HepG2 (cell line): Measurements from ENCODE around the gene HOXA6. TPM values are rescaled to one million over a fixed set of nuclear protein-coding genes. Genes with fewer than 3 reads are reported as not detected.

Source experiments
- ARID3A ChIP-seq: IDR thresholded peaks from 2 replicates; pipeline ENCODE4 v1.6.1; 2012; ENCODE audit warnings: low read depth, low read length, improper control_type of control experiment
- ARNT ChIP-seq: fragments of 450-650 bp; IDR thresholded peaks from 2 replicates; pipeline ENCODE4 v1.6.1; 2017
- ARNTL ChIP-seq: sonication (generic); formaldehyde crosslinking; IDR thresholded peaks from 2 replicates; pipeline ENCODE4 v1.4.0; 2020; ENCODE audit warnings: mild to moderate bottlenecking, missing genetic modification reagents
- CHD4 ChIP-seq: fragments of 200-600 bp; sonication (generic); IDR thresholded peaks from 2 replicates; pipeline ENCODE4 v1.7.0; 2017; ENCODE audit warnings: mild to moderate bottlenecking, low read length, borderline replicate concordance
- DBP ChIP-seq: sonication (generic); formaldehyde crosslinking; IDR thresholded peaks from 2 replicates; pipeline ENCODE4 v1.4.0; 2020; ENCODE audit warnings: missing genetic modification reagents; ENCODE audit errors: not compliant biosample characterization
- GATAD2A ChIP-seq: IDR thresholded peaks from 2 replicates; pipeline ENCODE4 v1.6.1; 2016
- HDAC2 ChIP-seq: sonication (generic); formaldehyde crosslinking; IDR thresholded peaks from 2 replicates; pipeline ENCODE4 v1.4.0; 2020; ENCODE audit warnings: missing genetic modification reagents
- HNRNPL ChIP-seq: fragments of 200-400 bp; formaldehyde crosslinking; IDR thresholded peaks from 2 replicates; pipeline ENCODE4 v1.6.1; 2017; ENCODE audit warnings: mild to moderate bottlenecking, low read depth, low read length
- MAX ChIP-seq: IDR thresholded peaks from 2 replicates; pipeline ENCODE4 v1.6.1; 2012; ENCODE audit warnings: inconsistent platforms
- TFAP4 ChIP-seq: sonication (generic); IDR thresholded peaks from 2 replicates; pipeline ENCODE4 v1.6.1; 2016; ENCODE audit warnings: low read depth, borderline replicate concordance
- ZKSCAN8 ChIP-seq: IDR thresholded peaks from 2 replicates; pipeline ENCODE4 v1.6.1; 2016; ENCODE audit warnings: borderline replicate concordance, missing genetic modification reagents, missing compliant biosample characterization
- ZMYM4 ChIP-seq: sonication (generic); formaldehyde crosslinking; IDR thresholded peaks from 2 replicates; pipeline ENCODE4 v1.8.1; 2023; ENCODE audit warnings: mild to moderate bottlenecking, missing genetic modification reagents
- ZNF563 ChIP-seq: sonication (generic); formaldehyde crosslinking; IDR thresholded peaks from 2 replicates; pipeline ENCODE4 v1.8.0; 2022; ENCODE audit warnings: mild to moderate bottlenecking, moderate library complexity, missing genetic modification reagents
- ZNF7 ChIP-seq: IDR thresholded peaks from 2 replicates; pipeline ENCODE4 v1.6.1; 2016; ENCODE audit warnings: missing biosample characterization, missing genetic modification reagents
- polyA plus RNA-seq, 8 experiments: library from polyadenylated mRNA; depleted of rRNA in 3 of 8; stranded (reverse) in 7 of 8; unstranded in 1 of 8; fragments of >200 nt; fragmentation: Illumina TruSeq in 4 of 8; extraction: Trizol in 4 of 8; gene quantifications; 2 replicates each; pipeline versions ENCODE4 v1.2.1 to v1.2.3, GENCODE V29; 2011 to 2016; ENCODE audit warnings: low read depth in 4 of 8, missing spikeins in 1 of 8, mixed read lengths in 1 of 8; ENCODE audit not compliant: insufficient read depth in 1 of 8
- total RNA-seq, 5 experiments: library from RNA; depleted of rRNA; stranded (reverse); fragments of >200 nt; fragmentation: Illumina TruSeq; extraction: Trizol; gene quantifications; 2 replicates each; pipeline ENCODE4 v1.2.3, GENCODE V29; 2016; ENCODE audit warnings: low read depth in 1 of 5
- TF ChIP-seq, protein P1 (sequence below): sonication (generic); formaldehyde crosslinking; IDR thresholded peaks from 2 replicates; pipeline ENCODE4 v1.5.1; 2020; ENCODE audit warnings: mild to moderate bottlenecking, missing genetic modification reagents, moderate library complexity
- TF ChIP-seq, protein P2 (sequence below): sonication (generic); formaldehyde crosslinking; IDR thresholded peaks from 2 replicates; pipeline ENCODE4 v1.5.1; 2020; ENCODE audit warnings: missing genetic modification reagents, mild to moderate bottlenecking, borderline replicate concordance
- TF ChIP-seq, protein P3 (sequence below): sonication (generic); formaldehyde crosslinking; IDR thresholded peaks from 2 replicates; pipeline ENCODE4 v1.5.1; 2020; ENCODE audit warnings: missing genetic modification reagents, mild to moderate bottlenecking, borderline replicate concordance
- TF ChIP-seq, protein P4 (sequence below): sonication (generic); formaldehyde crosslinking; IDR thresholded peaks from 2 replicates; pipeline ENCODE4 v1.4.0; 2020; ENCODE audit warnings: mild to moderate bottlenecking, missing genetic modification reagents

HOXA6 gene
- total and polyA plus RNA-seq, 2 of the 13 experiments (the other 11 are each of a cell fraction or from before 2014, with no cell fraction given) = 1.3 to 1.5 TPM

DNA sequence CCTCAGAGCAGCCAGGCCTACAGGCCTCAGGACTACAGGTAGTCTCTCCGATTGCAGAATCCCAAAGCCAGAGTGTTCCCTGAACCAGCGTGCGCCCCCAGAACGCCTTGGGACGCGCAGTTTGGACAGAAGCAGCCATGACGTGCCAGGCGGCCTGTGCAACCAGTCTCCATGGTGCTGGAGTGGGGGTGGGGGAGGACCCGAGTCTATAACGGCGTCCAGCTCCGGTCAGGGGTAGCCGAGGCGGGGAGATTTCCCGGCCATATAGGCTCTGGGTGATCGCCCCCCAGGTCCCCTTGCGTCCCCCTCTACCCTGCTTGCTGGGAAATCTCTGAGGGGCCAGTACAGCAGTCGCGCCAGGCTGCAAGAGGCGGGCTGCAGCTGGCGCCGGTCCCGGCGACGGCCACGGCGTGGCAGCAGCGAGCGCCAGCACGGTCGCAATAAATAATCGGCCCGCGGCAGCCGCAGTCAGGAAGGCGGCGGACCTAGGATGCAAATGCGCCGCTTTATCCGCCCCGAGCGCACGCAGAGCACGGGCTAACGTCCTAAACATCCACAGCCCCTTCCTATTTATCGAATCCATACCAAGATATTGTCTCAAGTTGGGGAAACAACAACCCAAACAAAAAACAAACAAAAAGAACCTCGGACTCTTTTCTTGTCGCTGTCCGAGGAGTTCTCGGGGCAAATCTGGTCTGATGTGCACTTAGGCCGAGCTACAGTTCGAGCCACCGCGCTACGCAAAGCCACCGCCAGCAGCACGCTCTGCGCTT is 3.2 kb upstream of the HOXA6 start (continued):
- TF ChIP-seq, protein P1, sequence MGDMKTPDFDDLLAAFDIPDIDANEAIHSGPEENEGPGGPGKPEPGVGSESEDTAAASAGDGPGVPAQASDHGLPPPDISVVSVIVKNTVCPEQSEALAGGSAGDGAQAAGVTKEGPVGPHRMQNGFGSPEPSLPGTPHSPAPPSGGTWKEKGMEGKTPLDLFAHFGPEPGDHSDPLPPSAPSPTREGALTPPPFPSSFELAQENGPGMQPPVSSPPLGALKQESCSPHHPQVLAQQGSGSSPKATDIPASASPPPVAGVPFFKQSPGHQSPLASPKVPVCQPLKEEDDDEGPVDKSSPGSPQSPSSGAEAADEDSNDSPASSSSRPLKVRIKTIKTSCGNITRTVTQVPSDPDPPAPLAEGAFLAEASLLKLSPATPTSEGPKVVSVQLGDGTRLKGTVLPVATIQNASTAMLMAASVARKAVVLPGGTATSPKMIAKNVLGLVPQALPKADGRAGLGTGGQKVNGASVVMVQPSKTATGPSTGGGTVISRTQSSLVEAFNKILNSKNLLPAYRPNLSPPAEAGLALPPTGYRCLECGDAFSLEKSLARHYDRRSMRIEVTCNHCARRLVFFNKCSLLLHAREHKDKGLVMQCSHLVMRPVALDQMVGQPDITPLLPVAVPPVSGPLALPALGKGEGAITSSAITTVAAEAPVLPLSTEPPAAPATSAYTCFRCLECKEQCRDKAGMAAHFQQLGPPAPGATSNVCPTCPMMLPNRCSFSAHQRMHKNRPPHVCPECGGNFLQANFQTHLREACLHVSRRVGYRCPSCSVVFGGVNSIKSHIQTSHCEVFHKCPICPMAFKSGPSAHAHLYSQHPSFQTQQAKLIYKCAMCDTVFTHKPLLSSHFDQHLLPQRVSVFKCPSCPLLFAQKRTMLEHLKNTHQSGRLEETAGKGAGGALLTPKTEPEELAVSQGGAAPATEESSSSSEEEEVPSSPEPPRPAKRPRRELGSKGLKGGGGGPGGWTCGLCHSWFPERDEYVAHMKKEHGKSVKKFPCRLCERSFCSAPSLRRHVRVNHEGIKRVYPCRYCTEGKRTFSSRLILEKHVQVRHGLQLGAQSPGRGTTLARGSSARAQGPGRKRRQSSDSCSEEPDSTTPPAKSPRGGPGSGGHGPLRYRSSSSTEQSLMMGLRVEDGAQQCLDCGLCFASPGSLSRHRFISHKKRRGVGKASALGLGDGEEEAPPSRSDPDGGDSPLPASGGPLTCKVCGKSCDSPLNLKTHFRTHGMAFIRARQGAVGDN (CRISPR knock-in tag) = peak; percentile 90
- peak; percentile 67 for TF ChIP-seq HNRNPL
- TF ChIP-seq DBP (CRISPR knock-in tag) = no peak
- TF ChIP-seq ZNF563 (CRISPR knock-in tag) = no peak
- TF ChIP-seq, protein P2, sequence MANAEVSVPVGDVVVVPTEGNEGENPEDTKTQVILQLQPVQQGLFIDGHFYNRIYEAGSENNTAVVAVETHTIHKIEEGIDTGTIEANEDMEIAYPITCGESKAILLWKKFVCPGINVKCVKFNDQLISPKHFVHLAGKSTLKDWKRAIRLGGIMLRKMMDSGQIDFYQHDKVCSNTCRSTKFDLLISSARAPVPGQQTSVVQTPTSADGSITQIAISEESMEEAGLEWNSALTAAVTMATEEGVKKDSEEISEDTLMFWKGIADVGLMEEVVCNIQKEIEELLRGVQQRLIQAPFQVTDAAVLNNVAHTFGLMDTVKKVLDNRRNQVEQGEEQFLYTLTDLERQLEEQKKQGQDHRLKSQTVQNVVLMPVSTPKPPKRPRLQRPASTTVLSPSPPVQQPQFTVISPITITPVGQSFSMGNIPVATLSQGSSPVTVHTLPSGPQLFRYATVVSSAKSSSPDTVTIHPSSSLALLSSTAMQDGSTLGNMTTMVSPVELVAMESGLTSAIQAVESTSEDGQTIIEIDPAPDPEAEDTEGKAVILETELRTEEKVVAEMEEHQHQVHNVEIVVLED (CRISPR knock-in tag) = peak; percentile 42; the same call in 1 of the 2 replicates
- peak; percentile 48; the same call in 1 of the 2 replicates for TF ChIP-seq MAX
- TF ChIP-seq ZMYM4 (CRISPR knock-in tag) = peak; percentile 53; the same call in 1 of the 2 replicates
- peak; percentile 94 for TF ChIP-seq ARID3A
- TF ChIP-seq TFAP4 = no peak
- no peak for TF ChIP-seq CHD4
- TF ChIP-seq, protein P3, sequence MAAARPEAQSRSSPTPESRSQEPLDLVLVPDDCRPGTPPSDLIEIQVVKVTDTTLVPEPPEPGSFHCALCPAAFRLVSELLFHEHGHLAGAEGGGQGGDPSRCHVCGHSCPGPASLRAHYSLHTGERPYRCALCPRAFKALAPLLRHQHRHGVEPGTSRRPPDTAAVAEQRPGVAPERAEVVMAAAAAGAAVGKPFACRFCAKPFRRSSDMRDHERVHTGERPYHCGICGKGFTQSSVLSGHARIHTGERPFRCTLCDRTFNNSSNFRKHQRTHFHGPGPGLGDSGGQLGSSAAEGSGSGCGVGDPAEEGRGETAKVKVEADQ = peak; percentile 69; the same call in 1 of the 2 replicates
- 0 out of 2 replicates have a peak, but pooled peaks have one; percentile 31 for TF ChIP-seq HDAC2 (CRISPR knock-in tag)
- TF ChIP-seq ARNTL (CRISPR knock-in tag) = peak; percentile 33; the same call in 1 of the 2 replicates
- TF ChIP-seq, protein P4, sequence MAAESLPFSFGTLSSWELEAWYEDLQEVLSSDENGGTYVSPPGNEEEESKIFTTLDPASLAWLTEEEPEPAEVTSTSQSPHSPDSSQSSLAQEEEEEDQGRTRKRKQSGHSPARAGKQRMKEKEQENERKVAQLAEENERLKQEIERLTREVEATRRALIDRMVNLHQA (CRISPR knock-in tag) = no peak
- peak; percentile 8; the same call in 1 of the 2 replicates for TF ChIP-seq GATAD2A
- TF ChIP-seq ZKSCAN8 (CRISPR knock-in tag) = no peak
- TF ChIP-seq ZNF7 = no peak
- no peak for TF ChIP-seq ARNT
